K562 (cell line): ENCODE results near the gene BASP1. TPM values are rescaled to one million over a fixed set of nuclear protein-coding genes. Genes with fewer than 3 reads are reported as not detected.
A peak's percentile ranks its signal among the peaks of the same experiment; 100 is the strongest.

ENCODE experiments used
- ATAC-seq: fragments of 200-7000 bp; cut with Tn5 transposase; 3 replicates; pipeline ENCODE4 v1.9.1; 2020; ENCODE audit warnings: moderate library complexity
- BruUV-seq: library from RNA; stranded (reverse); fragments of 400-500 nt; replicated peaks from 2 replicates; lab custom pipeline; 2021; lab: Mats Ljungman, UMichigan
- CTCF ChIA-PET: fragments of 300-600 bp; formaldehyde crosslinking; extraction: SDS; loops from one replicate; lab custom pipeline; 2021; ENCODE audit warnings: low intra/inter-chr PET ratio; lab: Yijun Ruan, JAX
- POLR2A ChIA-PET: fragments of 300-600, 350-650 bp; sonication (Branson Sonifier 250); formaldehyde crosslinking; extraction: SDS; loops from one replicate; lab custom pipeline; 2021; ENCODE audit warnings: antibody characterized with exemption, inconsistent platforms; lab: Yijun Ruan, JAX
- DNase-seq, 4 experiments: peaks; one replicate each; pipeline versions ENCODE4 v3.0.0 to v3.0.0-alpha.2; 2011 to 2018; ENCODE audit warnings: low spot score in 3 of 4, mixed read lengths in 3 of 4; ENCODE audit errors: extremely low read depth in 1 of 4
- FAIRE-seq: peaks from 2 replicates; lab custom pipeline; 2011; peaks lifted over from hg19 to GRCh38; lab: Jason Lieb, UNC
- H2AFZ ChIP-seq: 2 replicates; pipeline ENCODE4 v1.6.0; 2011; ENCODE audit warnings: low read depth, low read length, control low read depth, inconsistent platforms
- H3K27ac ChIP-seq: fragments of 200-600 bp; 3 replicates; pipeline ENCODE4 v1.8.0; 2011; ENCODE audit warnings: low read depth, mild to moderate bottlenecking, control low read depth, inconsistent platforms, low read length, moderate library complexity, mixed read lengths; ENCODE audit errors: extremely low read depth
- H3K27me3 ChIP-seq, 2 experiments: fragments of 300-600 bp in 1 of 2; 2 replicates in 1 of 2; 3 replicates in 1 of 2; pipeline versions ENCODE4 v1.6.0 to v1.8.0; 2011; ENCODE audit warnings: inconsistent platforms in 2 of 2, low read length in 2 of 2, mild to moderate bottlenecking in 1 of 2, mixed read lengths in 1 of 2, moderate library complexity in 1 of 2; ENCODE audit not compliant: control insufficient read depth in 2 of 2, insufficient read depth in 2 of 2
- H3K36me3 ChIP-seq: fragments of 300-600 bp; 3 replicates; pipeline ENCODE4 v1.8.0; 2011; ENCODE audit warnings: mild to moderate bottlenecking, low read length, inconsistent platforms; ENCODE audit not compliant: control insufficient read depth, insufficient read depth
- H3K4me1 ChIP-seq, 2 experiments: fragments of 200-600 bp in 1 of 2; replicated peaks in 1 of 2; 2 replicates in 1 of 2; 3 replicates in 1 of 2; pipeline versions ENCODE4 v1.5.1 to v1.8.0; 2011; ENCODE audit warnings: inconsistent platforms in 2 of 2, low read length in 2 of 2, mild to moderate bottlenecking in 1 of 2, mixed read lengths in 1 of 2, moderate library complexity in 1 of 2; ENCODE audit not compliant: control insufficient read depth in 2 of 2, insufficient read depth in 2 of 2
- H3K4me2 ChIP-seq: 2 replicates; pipeline ENCODE4 v1.6.1; 2011; ENCODE audit warnings: low read length, control low read depth, inconsistent platforms, mixed read lengths; ENCODE audit not compliant: insufficient read depth
- H3K4me3 ChIP-seq: fragments of 200-600 bp; sonication (generic), shearing (Covaris generic); 2 replicates; pipeline ENCODE4 v1.5.1; 2016; ENCODE audit warnings: control low read depth, inconsistent platforms
- H3K79me2 ChIP-seq: fragments of 200-600 bp; 3 replicates; pipeline ENCODE4 v1.8.0; 2011; ENCODE audit warnings: low read length, inconsistent platforms; ENCODE audit not compliant: control insufficient read depth, insufficient read depth
- H3K9ac ChIP-seq, 2 experiments: 2 replicates each; pipeline versions ENCODE4 v1.6.0 to v1.6.1; 2011; ENCODE audit warnings: low read depth in 2 of 2, low read length in 2 of 2, control low read depth in 1 of 2, inconsistent platforms in 1 of 2, mild to moderate bottlenecking in 1 of 2, mixed read lengths in 1 of 2; ENCODE audit not compliant: insufficient read depth in 1 of 2
- H3K9me1 ChIP-seq: one replicate; pipeline ENCODE4 v1.6.0; 2011; ENCODE audit warnings: inconsistent platforms, mild to moderate bottlenecking, low read length, moderate library complexity; ENCODE audit not compliant: control insufficient read depth, insufficient read depth
- H3K9me3 ChIP-seq: replicated peaks from 2 replicates; pipeline ENCODE4 v1.5.1; 2011; ENCODE audit warnings: low read depth, low read length, inconsistent platforms; ENCODE audit not compliant: control insufficient read depth, insufficient read depth
- H4K20me1 ChIP-seq: replicated peaks from 2 replicates; pipeline ENCODE4 v1.6.1; 2011; ENCODE audit warnings: low read length, inconsistent platforms, mixed read lengths; ENCODE audit not compliant: control insufficient read depth, insufficient read depth
- GABPA ChIP-seq: fragments of 200-800 bp; sonication (Bioruptor generic); conservative IDR thresholded peaks from 2 replicates; pipeline ENCODE4 v1.6.1; 2016; ENCODE audit warnings: low read depth, missing genetic modification characterization, missing compliant biosample characterization
- HNRNPLL ChIP-seq: fragments of 200-400 bp; formaldehyde crosslinking; IDR thresholded peaks from 2 replicates; pipeline ENCODE4 v1.6.1; 2017; ENCODE audit warnings: low read length, low read depth, mild to moderate bottlenecking; ENCODE audit not compliant: poor library complexity, severe bottlenecking
- MAFK ChIP-seq: IDR thresholded peaks from 2 replicates; pipeline ENCODE4 v1.6.1; 2011; ENCODE audit warnings: low read length, improper control_type of control experiment
- NFE2L1 ChIP-seq: fragments of 450-650 bp; IDR thresholded peaks from 2 replicates; pipeline ENCODE4 v1.6.1; 2016; ENCODE audit warnings: missing genetic modification characterization, low read depth, mild to moderate bottlenecking, missing compliant biosample characterization, moderate library complexity, borderline replicate concordance
- NFXL1 ChIP-seq: fragments of 450-650 bp; formaldehyde crosslinking; IDR thresholded peaks from 2 replicates; pipeline ENCODE4 v1.4.0; 2021; ENCODE audit warnings: mild to moderate bottlenecking
- SMAD1 ChIP-seq: fragments of 150-350 bp; IDR thresholded peaks from 2 replicates; pipeline ENCODE4 v1.6.1; 2014; ENCODE audit warnings: low read length, low read depth; ENCODE audit not compliant: partially characterized antibody
- SMARCA5 ChIP-seq: fragments of 450-650 bp; IDR thresholded peaks from 2 replicates; pipeline ENCODE4 v1.6.1; 2016
- SRSF9 ChIP-seq: fragments of 200-400 bp; formaldehyde crosslinking; IDR thresholded peaks from 2 replicates; pipeline ENCODE4 v1.6.1; 2017; ENCODE audit warnings: low read depth, low read length, borderline replicate concordance
- SUPT5H ChIP-seq: fragments of 450-650 bp; IDR thresholded peaks from 2 replicates; pipeline ENCODE4 v1.6.1; 2016
- WGBS: fragments of 100-300 bp; shearing (Covaris generic); methylation state at CpG from one replicate; pipeline ENCODE4 v1.1.6; 2016; ENCODE audit warnings: low coverage, mixed read lengths; ENCODE audit not compliant: insufficient coverage; ENCODE audit errors: missing lambda C conversion rate; 5-methylcytosine and 5-hydroxymethylcytosine counted together
- in situ Hi-C: fragments of 300-500 bp; cut with MboI; formaldehyde crosslinking; loops from 4 replicates; pipeline ENCODE4 v1.15.0; 2018; ENCODE audit warnings: inconsistent platforms, mixed read lengths
- intact Hi-C: fragments of 100-400 bp; cut with micrococcal nuclease; formaldehyde crosslinking; loops from 2 replicates; pipeline ENCODE4 v1.14.2; 2022
- polyA plus RNA-seq, 8 experiments: library from polyadenylated mRNA; depleted of rRNA in 4 of 8; stranded (reverse) in 5 of 8; unstranded in 3 of 8; fragments of >200 nt; fragmentation: Nextera tagmentation in 2 of 8; fragmentation: Illumina TruSeq in 1 of 8; extraction: Ambion mirVana in 2 of 8; extraction: Trizol in 1 of 8; gene quantifications; 2 replicates each; pipeline versions ENCODE4 v1.2.1 to v1.2.3, GENCODE V29; 2011 to 2014; ENCODE audit warnings: inconsistent platforms in 1 of 8, missing spikeins in 1 of 8
- total RNA-seq, 7 experiments: library from RNA; depleted of rRNA in 6 of 7; stranded (reverse); fragments of >200 nt in 6 of 7; fragmentation: Illumina TruSeq in 2 of 7; extraction: Trizol in 2 of 7; gene quantifications; 2 replicates each; pipeline versions ENCODE4 v1.2.1 to v1.2.3, GENCODE V29; 2011 to 2021; ENCODE audit warnings: low replicate concordance in 1 of 7
- TF ChIP-seq, protein P1 (sequence below): fragments of 200-400 bp; formaldehyde crosslinking; IDR thresholded peaks from 2 replicates; pipeline ENCODE4 v1.6.1; 2017; ENCODE audit warnings: mild to moderate bottlenecking, low read depth, low read length, moderate library complexity

Gene BASP1
- total and polyA plus RNA-seq, 9 of the 15 experiments (the other 6 are each of a cell fraction or from before 2014, with no cell fraction given): 0.22 TPM; not detected in 8

DNA sequence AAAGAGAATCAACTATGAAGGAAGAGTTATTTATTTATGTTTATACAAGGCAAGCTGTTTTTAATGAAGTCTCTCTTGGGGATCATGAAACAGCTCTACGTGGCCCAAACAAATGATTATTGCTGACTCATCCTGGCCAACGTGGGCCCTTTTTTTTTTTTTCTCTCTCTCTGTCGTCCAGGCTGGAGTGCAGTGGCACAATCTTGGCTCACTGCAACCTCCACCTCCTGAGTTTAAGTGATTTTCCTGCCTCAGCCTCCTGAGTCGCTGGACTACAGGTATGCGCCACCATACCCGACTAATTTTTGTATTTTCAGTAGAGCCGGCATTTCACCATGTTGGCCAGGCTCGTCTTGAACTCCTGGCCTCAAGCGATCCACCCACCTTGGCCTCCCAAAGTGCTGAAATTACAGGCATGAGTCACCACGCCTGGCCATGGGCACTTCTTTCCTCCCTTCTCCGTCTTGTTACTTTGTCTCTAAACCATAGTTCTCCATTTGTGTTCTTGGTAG is 98.3 kb downstream of the BASP1 start (continued):
- TF ChIP-seq MAFK: peak; percentile 70; the same call in 1 of the 2 replicates
- TF ChIP-seq NFE2L1 (tag): peak; percentile 69
- TF ChIP-seq, protein P1, sequence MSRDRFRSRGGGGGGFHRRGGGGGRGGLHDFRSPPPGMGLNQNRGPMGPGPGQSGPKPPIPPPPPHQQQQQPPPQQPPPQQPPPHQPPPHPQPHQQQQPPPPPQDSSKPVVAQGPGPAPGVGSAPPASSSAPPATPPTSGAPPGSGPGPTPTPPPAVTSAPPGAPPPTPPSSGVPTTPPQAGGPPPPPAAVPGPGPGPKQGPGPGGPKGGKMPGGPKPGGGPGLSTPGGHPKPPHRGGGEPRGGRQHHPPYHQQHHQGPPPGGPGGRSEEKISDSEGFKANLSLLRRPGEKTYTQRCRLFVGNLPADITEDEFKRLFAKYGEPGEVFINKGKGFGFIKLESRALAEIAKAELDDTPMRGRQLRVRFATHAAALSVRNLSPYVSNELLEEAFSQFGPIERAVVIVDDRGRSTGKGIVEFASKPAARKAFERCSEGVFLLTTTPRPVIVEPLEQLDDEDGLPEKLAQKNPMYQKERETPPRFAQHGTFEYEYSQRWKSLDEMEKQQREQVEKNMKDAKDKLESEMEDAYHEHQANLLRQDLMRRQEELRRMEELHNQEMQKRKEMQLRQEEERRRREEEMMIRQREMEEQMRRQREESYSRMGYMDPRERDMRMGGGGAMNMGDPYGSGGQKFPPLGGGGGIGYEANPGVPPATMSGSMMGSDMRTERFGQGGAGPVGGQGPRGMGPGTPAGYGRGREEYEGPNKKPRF: no peak

DNA sequence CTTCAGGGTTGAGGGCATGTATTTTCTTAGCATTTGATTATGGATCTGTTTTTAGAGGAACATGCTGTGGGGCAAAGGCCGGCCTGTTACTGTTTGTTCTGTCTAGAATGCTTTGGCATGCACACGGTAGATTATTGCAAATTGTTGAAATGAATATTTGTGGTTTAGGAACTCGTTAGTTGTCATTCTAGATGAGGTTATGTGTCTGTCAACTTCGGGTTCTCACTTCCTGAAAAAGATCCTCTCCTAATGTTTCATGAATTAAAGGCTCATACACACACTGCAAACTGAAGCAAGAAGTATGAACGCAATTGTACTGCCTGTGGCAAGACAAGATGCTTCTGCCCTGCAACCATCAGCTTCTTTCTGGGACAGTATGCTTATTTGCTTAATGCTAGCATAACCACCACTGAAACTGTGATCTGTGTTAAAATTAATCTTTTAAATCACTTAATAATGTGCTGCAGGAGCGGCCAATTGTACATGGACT is 99.6 kb downstream of the BASP1 start:
- Histone ChIP-seq H3K4me2 (no peak overlapping the region), H4K20me1 (no peaks in the 10 kb centered on the region), H3K4me1 (no peaks in the 10 kb centered on the region), H2AFZ (no peak overlapping the region), H3K36me3 (no peaks in the 10 kb centered on the region), H3K9me1 (no peaks in the 10 kb centered on the region), H3K9me3 (no peaks in the 10 kb centered on the region), H3K9ac (no peak overlapping the region), H3K4me3 (no peak overlapping the region), H3K79me2 (no peaks in the 10 kb centered on the region), H3K27ac (no peak overlapping the region), H3K27me3 (no peaks in the 10 kb centered on the region)
- in situ Hi-C loops: no loop called here
- ChIA-PET CTCF (no interaction called here), POLR2A (no interaction called here)
- FAIRE-seq (no peak), ATAC-seq (no peak), DNase-seq (no peak)
- WGBS: under 1% methylated on average over 6 of the region's 6 CpGs
- no TSS peak for BruUV-seq
- no peak for TF ChIP-seq HNRNPLL
- no peak for TF ChIP-seq SRSF9
- no peak for TF ChIP-seq NFXL1 (CRISPR knock-in tag)
- no peak for TF ChIP-seq GABPA (tag)
- TF ChIP-seq SUPT5H: no peak
- TF ChIP-seq SMAD1: no peak
- no peak for TF ChIP-seq SMARCA5
- intact Hi-C loops: no loop called here
